ENCODE results near the gene CASZ1. TPM values are rescaled to one million over a fixed set of nuclear protein-coding genes. Genes with fewer than 3 reads are reported as not detected.

The CASZ1 gene
- total RNA-seq, 4 donors from 2014 or later = 21.9 to 60.2 (median 29.6) TPM

DNA sequence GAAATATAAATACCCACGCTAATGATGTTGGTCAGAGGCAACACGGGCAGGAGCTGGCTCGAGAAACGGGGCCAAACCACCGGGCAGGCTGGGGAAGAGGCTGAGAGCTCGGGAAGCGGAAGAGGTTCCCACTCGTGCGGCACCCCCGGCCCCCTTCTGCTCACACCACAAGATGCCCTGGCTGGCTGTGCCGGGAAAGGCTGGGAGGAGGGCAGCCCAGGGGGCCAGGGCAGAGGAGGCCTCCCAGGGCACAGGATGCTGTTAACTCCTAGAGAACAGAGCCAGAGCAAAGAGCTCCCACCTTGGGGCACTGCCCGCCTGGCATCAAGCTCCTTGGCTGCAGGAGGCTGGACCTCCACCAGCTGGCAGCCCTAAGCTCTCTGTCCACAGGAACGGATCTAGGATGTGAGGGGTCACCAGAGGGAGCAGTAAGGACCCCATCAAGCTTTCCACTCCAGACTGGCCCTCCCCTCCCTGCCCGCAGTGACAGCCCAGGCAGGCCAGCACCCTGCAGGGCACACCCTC, 44.8 kb downstream of the CASZ1 start:
- Histone ChIP-seq H3K36me3 (no peaks in the 10 kb centered on the region), H3K4me1 (peaks cover 22 to 31% (median 29%) of the 10 kb centered on the region in 4 donors), H3K4me3 (no peak overlapping the region), H3K27me3 (peaks cover 0 to 4% (median 0%) of the 10 kb centered on the region in 4 donors), H3K27ac (replicated peaks in 1 of 4) (no peak overlapping the region), H3K9me3 (no peaks in the 10 kb centered on the region)
- intact Hi-C loops (cut with DNase I) = no loop called here
- TF ChIP-seq POLR2A (IDR thresholded peaks at IDR 0.05; ENCODE audit: low read depth) (no peak), POLR2AphosphoS5 (IDR thresholded peaks at IDR 0.05) (no peak), EP300 (IDR thresholded peaks at IDR 0.05) (no peak)
- TF ChIP-seq, protein P1, sequence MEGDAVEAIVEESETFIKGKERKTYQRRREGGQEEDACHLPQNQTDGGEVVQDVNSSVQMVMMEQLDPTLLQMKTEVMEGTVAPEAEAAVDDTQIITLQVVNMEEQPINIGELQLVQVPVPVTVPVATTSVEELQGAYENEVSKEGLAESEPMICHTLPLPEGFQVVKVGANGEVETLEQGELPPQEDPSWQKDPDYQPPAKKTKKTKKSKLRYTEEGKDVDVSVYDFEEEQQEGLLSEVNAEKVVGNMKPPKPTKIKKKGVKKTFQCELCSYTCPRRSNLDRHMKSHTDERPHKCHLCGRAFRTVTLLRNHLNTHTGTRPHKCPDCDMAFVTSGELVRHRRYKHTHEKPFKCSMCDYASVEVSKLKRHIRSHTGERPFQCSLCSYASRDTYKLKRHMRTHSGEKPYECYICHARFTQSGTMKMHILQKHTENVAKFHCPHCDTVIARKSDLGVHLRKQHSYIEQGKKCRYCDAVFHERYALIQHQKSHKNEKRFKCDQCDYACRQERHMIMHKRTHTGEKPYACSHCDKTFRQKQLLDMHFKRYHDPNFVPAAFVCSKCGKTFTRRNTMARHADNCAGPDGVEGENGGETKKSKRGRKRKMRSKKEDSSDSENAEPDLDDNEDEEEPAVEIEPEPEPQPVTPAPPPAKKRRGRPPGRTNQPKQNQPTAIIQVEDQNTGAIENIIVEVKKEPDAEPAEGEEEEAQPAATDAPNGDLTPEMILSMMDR (IDR thresholded peaks at IDR 0.05) = no peak
- WGBS = 67% methylated on average over 6 of the region's 14 CpGs
- no peak for DNase-seq (ENCODE audit: extremely low spot score)

DNA sequence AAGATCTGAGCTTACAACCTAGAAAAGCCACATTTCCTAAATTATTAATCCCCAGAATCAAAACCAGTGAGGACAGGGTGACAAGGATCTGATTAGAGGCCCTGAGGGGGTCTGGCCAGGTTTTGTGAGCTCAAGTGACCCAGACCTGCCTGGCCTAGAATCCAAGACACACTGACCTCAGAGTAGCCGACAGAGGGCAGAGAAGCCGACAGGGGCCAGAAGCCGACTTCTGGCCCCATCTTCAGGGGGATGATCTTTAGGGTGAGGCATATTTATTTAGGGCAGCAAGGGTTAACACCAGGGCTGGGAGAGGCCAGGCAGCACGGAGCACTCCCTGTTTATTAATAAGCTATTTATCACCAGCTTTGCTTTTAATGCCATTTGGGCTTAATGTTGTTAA, 45.3 kb downstream of the CASZ1 start:
- H3K27ac ChIP-seq (replicated peaks in 1 of 4) = no peak overlapping the region
- intact Hi-C loops (cut with DNase I) = no loop called here
- no peak for DNase-seq (ENCODE audit: extremely low spot score)
- 63% methylated on average over 4 of the region's 4 CpGs for WGBS
- no peak overlapping the region for H3K4me3 ChIP-seq
- H3K27me3 ChIP-seq = peaks cover 0 to 4% (median 0%) of the 10 kb centered on the region in 4 donors
- peaks cover 17 to 27% (median 26%) of the 10 kb centered on the region in 4 donors for H3K4me1 ChIP-seq
- no peaks in the 10 kb centered on the region for H3K9me3 ChIP-seq
- TF ChIP-seq POLR2AphosphoS5 (IDR thresholded peaks at IDR 0.05) = no peak
- TF ChIP-seq, protein P1 (IDR thresholded peaks at IDR 0.05) = no peak
- no peak for TF ChIP-seq EP300 (IDR thresholded peaks at IDR 0.05)
- no peak for TF ChIP-seq POLR2A (IDR thresholded peaks at IDR 0.05; ENCODE audit: low read depth)
- no peaks in the 10 kb centered on the region for H3K36me3 ChIP-seq

GRCh38 chr1:10745886-10746455, 50.5 kb downstream of the CASZ1 start:
- Histone ChIP-seq H3K9me3 (no peaks in the 10 kb centered on the region), H3K4me1 (peaks cover 0 to 27% (median 0%) of the 10 kb centered on the region in 4 donors), H3K27me3 (no peaks in the 10 kb centered on the region), H3K27ac (replicated peaks in 1 of 4) (no peak overlapping the region), H3K36me3 (no peaks in the 10 kb centered on the region), H3K4me3 (no peak overlapping the region)
- no peak for DNase-seq (ENCODE audit: extremely low spot score)
- intact Hi-C loops (cut with DNase I) = no loop called here
- TF ChIP-seq POLR2A (IDR thresholded peaks at IDR 0.05; ENCODE audit: low read depth) = no peak
- TF ChIP-seq EP300 (IDR thresholded peaks at IDR 0.05) = no peak
- TF ChIP-seq POLR2AphosphoS5 (IDR thresholded peaks at IDR 0.05) = no peak
- WGBS = 89% methylated on average over 18 of the region's 18 CpGs

DNA sequence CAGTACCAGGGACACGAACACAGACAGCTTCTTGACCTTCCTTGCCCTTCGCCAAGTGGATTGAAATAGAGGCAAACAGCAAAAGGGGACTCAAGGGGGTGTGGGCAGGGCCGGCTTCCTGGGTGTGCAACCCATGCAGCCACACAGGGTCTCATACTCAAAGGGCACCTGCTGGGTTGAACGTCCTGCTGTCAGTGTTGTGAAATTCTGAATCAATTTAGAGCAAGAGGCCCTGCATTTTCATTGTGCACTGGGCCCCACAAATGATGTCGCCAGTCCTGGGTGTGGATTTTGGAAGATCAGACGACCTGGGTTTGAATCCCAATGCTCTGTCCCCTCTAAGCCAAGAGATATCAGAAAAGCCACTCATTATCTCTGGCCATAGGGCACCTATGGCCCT, 51.1 kb downstream of the CASZ1 start:
- WGBS = 83% methylated on average over 5 of the region's 6 CpGs
- DNase-seq (ENCODE audit: extremely low spot score) = no peak
- no peak overlapping the region for H3K27ac ChIP-seq (replicated peaks in 1 of 4)

GRCh38 chr1:10744654-10745238, 51.7 kb downstream of the CASZ1 start:
- WGBS = 94% methylated on average over 18 of the region's 18 CpGs
- Histone ChIP-seq H3K9me3 (no peaks in the 10 kb centered on the region), H3K4me1 (peaks cover 0 to 27% (median 0%) of the 10 kb centered on the region in 4 donors), H3K27me3 (no peaks in the 10 kb centered on the region), H3K36me3 (no peaks in the 10 kb centered on the region), H3K4me3 (no peak overlapping the region), H3K27ac (replicated peaks in 1 of 4) (no peak overlapping the region)
- no peak for TF ChIP-seq POLR2A (IDR thresholded peaks at IDR 0.05; ENCODE audit: low read depth)
- TF ChIP-seq, protein P1 (IDR thresholded peaks at IDR 0.05) = no peak
- TF ChIP-seq EP300 (IDR thresholded peaks at IDR 0.05) = no peak
- TF ChIP-seq POLR2AphosphoS5 (IDR thresholded peaks at IDR 0.05) = no peak
- no peak for DNase-seq (ENCODE audit: extremely low spot score)
- intact Hi-C loops (cut with DNase I) = no loop called here

More for the DNA sequence above, 51.1 kb downstream of the CASZ1 start:
- Histone ChIP-seq H3K9me3 (no peaks in the 10 kb centered on the region), H3K27me3 (no peaks in the 10 kb centered on the region), H3K4me3 (no peak overlapping the region), H3K4me1 (peaks cover 0 to 27% (median 0%) of the 10 kb centered on the region in 4 donors), H3K36me3 (no peaks in the 10 kb centered on the region)
- TF ChIP-seq EP300 (IDR thresholded peaks at IDR 0.05) = no peak
- TF ChIP-seq POLR2AphosphoS5 (IDR thresholded peaks at IDR 0.05) = no peak
- TF ChIP-seq, protein P1 (IDR thresholded peaks at IDR 0.05) = no peak
- TF ChIP-seq POLR2A (IDR thresholded peaks at IDR 0.05; ENCODE audit: low read depth) = no peak
- intact Hi-C loops (cut with DNase I) = no loop called here
